ENCODE measurements around the gene PTPRM. TPM values are rescaled to one million over a fixed set of nuclear protein-coding genes. Genes with fewer than 3 reads are reported as not detected.
A peak's percentile ranks its signal among the peaks of the same experiment; 100 is the strongest.

The PTPRM gene
- total and polyA plus RNA-seq, 9 donors, result 61.7 to 91.5 (median 66.4) TPM

DNA sequence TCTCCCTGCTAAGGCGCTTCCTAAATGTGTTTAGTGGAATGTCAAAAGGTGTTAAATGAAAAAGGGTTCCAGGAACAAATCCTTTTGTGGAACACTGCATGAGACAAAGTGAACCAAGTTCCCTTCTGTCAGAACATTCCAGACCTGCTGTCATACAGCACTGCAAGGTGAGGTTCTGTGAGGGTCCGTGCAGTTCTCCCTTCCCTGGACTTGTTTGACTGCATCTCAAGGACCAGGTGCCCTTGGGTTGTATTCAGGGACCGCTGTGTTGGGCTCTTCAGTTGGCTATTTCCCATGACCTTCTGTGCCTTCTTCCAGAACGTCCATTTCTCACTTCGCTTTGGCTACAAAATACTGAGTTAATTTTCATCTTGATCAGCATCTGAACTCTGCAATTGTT lies 328.2 kb downstream of the PTPRM start:
- no peaks in the 10 kb centered on the region for H3K9me3 ChIP-seq (replicated peaks; ENCODE audit: control insufficient read depth, low read depth, low read length)
- WGBS (ENCODE audit: insufficient coverage), result 78% methylated on average over 4 of the region's 5 CpGs
- DNase-seq, result no peak
- no peak overlapping the region for H3K4me3 ChIP-seq (ENCODE audit: low read length)
- H3K27ac ChIP-seq (ENCODE audit: low read length), result no peak overlapping the region
- no peaks in the 10 kb centered on the region for H3K27me3 ChIP-seq (ENCODE audit: control insufficient read depth, insufficient read depth, low read length)
- peaks cover 4% of the 10 kb centered on the region for H3K4me1 ChIP-seq (ENCODE audit: control insufficient read depth, insufficient read depth, low read length)
- H3K36me3 ChIP-seq (ENCODE audit: control insufficient read depth, insufficient read depth, low read length), result no peaks in the 10 kb centered on the region

DNA sequence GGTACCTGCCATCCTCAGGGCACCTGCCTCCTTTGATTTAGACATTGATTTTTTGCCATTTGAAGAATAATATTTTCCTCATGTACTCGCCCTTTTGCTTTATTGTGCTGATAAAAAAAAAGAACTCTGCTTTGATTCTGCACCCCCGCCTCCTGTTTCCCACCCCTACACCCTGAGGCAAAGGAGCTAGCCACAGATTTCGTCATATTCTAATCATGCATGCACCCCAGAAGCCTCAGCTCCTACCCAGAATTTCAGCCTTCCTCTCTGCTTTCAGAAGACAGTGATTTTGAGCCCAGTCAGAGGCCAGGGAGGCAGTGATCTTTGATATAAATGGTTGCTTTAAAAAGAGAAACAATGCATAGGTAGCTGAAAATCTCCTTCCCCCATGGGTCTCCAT lies 329.0 kb downstream of the PTPRM start:
- Histone ChIP-seq H3K27ac (ENCODE audit: low read length) (no peak overlapping the region), H3K4me1 (ENCODE audit: control insufficient read depth, insufficient read depth, low read length) (peaks cover 4% of the 10 kb centered on the region), H3K36me3 (ENCODE audit: control insufficient read depth, insufficient read depth, low read length) (no peaks in the 10 kb centered on the region), H3K27me3 (ENCODE audit: control insufficient read depth, insufficient read depth, low read length) (no peaks in the 10 kb centered on the region), H3K9me3 (replicated peaks; ENCODE audit: control insufficient read depth, low read depth, low read length) (no peaks in the 10 kb centered on the region), H3K4me3 (ENCODE audit: low read length) (no peak overlapping the region)
- no peak for DNase-seq
- 93% methylated on average over 2 of the region's 3 CpGs for WGBS (ENCODE audit: insufficient coverage)

DNA sequence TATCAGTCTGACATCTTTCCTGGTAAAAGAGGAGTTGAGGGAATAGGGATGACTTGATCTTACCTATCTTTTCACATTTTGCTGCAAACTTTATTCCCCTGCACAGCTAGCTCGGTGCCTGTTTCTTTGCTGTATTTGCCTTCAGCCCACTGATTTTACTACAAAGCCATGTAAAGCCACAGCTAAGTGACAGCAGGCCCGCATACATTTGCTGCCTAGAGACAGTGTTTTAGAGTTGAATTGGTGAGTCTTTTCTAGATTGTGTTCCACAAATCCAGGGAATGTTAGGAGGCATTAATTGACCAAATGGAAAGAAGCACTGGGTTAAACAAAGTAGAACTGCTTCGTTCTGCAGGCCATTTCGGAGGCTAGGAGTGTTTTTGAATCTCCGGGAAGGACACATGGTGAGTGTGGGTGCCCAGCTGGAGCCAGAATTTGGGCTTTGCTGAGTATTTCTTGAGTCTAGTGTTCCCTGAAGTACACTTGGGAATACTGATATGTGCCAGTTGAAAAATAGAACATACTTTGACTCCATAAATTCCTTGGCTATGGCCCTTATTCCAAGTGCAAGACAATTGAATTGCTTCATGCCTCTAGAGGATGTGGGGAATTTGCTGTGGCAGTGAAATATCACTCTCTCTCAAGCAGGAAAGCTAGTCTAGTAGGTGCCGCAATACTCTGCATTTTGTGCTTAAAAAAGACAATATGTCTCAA lies 329.8 kb downstream of the PTPRM start:
- WGBS (ENCODE audit: insufficient coverage), result 63% methylated on average over 5 of the region's 6 CpGs
- peaks cover 4% of the 10 kb centered on the region for H3K4me1 ChIP-seq (ENCODE audit: control insufficient read depth, insufficient read depth, low read length)
- H3K9me3 ChIP-seq (replicated peaks; ENCODE audit: control insufficient read depth, low read depth, low read length), result no peaks in the 10 kb centered on the region
- H3K27me3 ChIP-seq (ENCODE audit: control insufficient read depth, insufficient read depth, low read length), result no peaks in the 10 kb centered on the region
- H3K4me3 ChIP-seq (ENCODE audit: low read length), result no peak overlapping the region
- no peak overlapping the region for H3K27ac ChIP-seq (ENCODE audit: low read length)
- H3K36me3 ChIP-seq (ENCODE audit: control insufficient read depth, insufficient read depth, low read length), result no peaks in the 10 kb centered on the region
- DNase-seq, result peak; percentile 20

DNA sequence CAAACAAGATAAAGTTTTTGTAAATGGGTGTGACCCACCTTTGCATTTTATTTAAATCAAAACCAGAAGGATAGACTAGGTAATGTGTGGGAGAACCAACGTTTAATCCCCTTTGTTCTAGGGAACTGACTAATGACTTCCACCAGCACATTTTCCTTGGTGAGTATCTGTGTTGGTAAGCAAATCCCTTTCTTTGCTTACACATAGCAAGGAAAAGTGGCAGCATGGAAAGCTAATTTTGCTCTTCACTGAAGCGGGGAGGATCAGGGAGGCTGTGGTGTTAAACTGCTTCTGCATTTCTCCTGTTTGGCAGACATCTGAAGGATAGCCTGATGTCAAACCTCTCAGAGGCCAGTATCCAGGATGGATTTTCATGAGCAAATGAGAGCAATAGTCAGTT lies 331.1 kb downstream of the PTPRM start:
- H3K27ac ChIP-seq (ENCODE audit: low read length), result no peak overlapping the region
- no peaks in the 10 kb centered on the region for H3K27me3 ChIP-seq (ENCODE audit: control insufficient read depth, insufficient read depth, low read length)
- no peaks in the 10 kb centered on the region for H3K36me3 ChIP-seq (ENCODE audit: control insufficient read depth, insufficient read depth, low read length)
- no peak overlapping the region for H3K4me3 ChIP-seq (ENCODE audit: low read length)
- peaks cover 4% of the 10 kb centered on the region for H3K4me1 ChIP-seq (ENCODE audit: control insufficient read depth, insufficient read depth, low read length)
- WGBS (ENCODE audit: insufficient coverage), result 67% methylated on average over 1 of the region's 2 CpGs
- no peak for DNase-seq
- H3K9me3 ChIP-seq (replicated peaks; ENCODE audit: control insufficient read depth, low read depth, low read length), result no peaks in the 10 kb centered on the region

DNA sequence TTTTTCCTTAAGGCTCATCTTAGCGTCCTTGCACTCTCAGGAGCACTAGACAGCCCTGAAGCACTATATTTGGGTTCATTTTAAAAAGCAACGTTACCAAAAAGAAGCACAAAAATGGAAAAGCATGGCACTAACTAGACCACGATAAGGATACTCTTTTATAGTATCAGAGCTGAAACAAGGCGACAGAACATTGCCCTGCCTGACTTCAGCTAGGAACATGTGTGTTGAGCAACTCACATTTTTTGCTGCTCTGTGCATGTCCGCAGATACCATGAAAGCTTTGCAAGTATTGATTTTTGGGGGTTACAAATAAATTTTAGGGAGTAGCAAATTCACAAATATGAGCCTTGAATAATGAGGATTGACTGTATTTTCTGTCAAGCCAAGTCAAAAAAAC lies 332.0 kb downstream of the PTPRM start:
- Histone ChIP-seq H3K27ac (ENCODE audit: low read length) (no peak overlapping the region), H3K9me3 (replicated peaks; ENCODE audit: control insufficient read depth, low read depth, low read length) (no peaks in the 10 kb centered on the region), H3K27me3 (ENCODE audit: control insufficient read depth, insufficient read depth, low read length) (no peaks in the 10 kb centered on the region), H3K4me3 (ENCODE audit: low read length) (no peak overlapping the region), H3K36me3 (ENCODE audit: control insufficient read depth, insufficient read depth, low read length) (no peaks in the 10 kb centered on the region), H3K4me1 (ENCODE audit: control insufficient read depth, insufficient read depth, low read length) (peaks cover 4% of the 10 kb centered on the region)
- 93% methylated on average over 5 of the region's 5 CpGs for WGBS (ENCODE audit: insufficient coverage)
- DNase-seq, result no peak

DNA sequence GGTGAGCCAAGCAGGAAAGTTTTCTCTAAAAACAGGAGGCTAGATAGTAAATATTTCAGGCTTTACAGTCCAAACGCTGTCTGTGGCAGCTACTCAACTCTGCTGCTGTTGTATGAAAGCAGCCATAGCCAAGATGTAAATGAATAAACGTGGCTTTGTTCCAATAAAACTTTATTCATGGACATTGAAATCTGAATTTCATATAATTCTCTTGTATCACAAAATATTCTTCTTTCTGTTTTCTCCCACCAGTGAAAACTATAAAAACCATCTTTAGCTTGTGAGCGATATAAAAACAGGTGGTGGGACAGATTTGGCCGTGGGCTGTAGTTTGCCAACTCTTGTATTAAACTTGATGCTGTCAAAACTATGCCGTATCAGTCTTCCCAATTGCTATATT lies 333.0 kb downstream of the PTPRM start:
- no peak overlapping the region for H3K4me3 ChIP-seq (ENCODE audit: low read length)
- no peak overlapping the region for H3K27ac ChIP-seq (ENCODE audit: low read length)
- no CpG with 5 or more reads among the region's 5 CpGs for WGBS (ENCODE audit: insufficient coverage)
- no peak for DNase-seq
- no peaks in the 10 kb centered on the region for H3K27me3 ChIP-seq (ENCODE audit: control insufficient read depth, insufficient read depth, low read length)
- H3K4me1 ChIP-seq (ENCODE audit: control insufficient read depth, insufficient read depth, low read length), result peaks cover 4% of the 10 kb centered on the region
- H3K36me3 ChIP-seq (ENCODE audit: control insufficient read depth, insufficient read depth, low read length), result no peaks in the 10 kb centered on the region
- H3K9me3 ChIP-seq (replicated peaks; ENCODE audit: control insufficient read depth, low read depth, low read length), result no peaks in the 10 kb centered on the region

DNA sequence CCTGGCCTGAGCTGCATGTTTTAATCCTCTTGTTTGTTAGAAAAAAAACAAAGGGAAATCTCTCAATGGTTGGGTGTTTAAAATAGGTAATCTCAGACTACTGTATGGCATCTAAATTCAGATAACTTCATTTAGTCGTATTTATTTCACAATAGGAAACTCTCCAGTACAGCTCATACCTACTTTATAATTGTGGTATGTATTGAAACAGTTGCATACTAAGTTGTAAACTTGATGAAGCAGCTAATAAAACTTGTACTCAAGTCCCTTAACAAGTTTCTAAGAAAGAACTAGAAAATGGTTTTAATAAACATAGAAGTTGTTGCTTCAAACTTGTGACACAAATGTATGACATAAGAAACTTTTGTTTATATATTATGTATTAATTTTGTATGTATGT lies 334.5 kb downstream of the PTPRM start:
- DNase-seq, result no peak
- WGBS (ENCODE audit: insufficient coverage), result no CpG with 5 or more reads among the region's 1 CpG
- Histone ChIP-seq H3K9me3 (replicated peaks; ENCODE audit: control insufficient read depth, low read depth, low read length) (no peaks in the 10 kb centered on the region), H3K36me3 (ENCODE audit: control insufficient read depth, insufficient read depth, low read length) (no peaks in the 10 kb centered on the region), H3K27ac (ENCODE audit: low read length) (no peak overlapping the region), H3K4me3 (ENCODE audit: low read length) (no peak overlapping the region), H3K4me1 (ENCODE audit: control insufficient read depth, insufficient read depth, low read length) (peaks cover 4% of the 10 kb centered on the region), H3K27me3 (ENCODE audit: control insufficient read depth, insufficient read depth, low read length) (no peaks in the 10 kb centered on the region)

DNA sequence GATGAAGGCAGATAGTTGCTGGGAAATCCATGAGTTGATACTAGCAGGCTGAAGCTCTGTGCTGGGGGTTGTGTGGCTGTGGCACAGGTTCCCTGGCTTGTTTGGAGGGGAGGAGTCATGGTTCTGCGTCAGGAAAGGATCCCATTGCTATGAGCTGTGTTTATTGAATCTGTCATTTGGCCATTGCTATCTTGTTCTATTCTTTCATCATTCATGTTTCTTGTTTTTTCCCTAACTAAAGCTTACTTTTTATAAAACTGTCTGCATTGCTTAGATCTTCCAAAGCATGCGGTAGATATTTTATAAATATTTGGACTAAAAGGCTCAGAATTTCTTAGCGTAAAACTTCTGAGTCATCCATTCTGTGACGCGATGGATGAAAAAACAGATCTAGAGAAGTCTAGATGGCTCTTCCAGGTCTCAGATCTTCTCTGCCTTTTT lies 335.3 kb downstream of the PTPRM start:
- no peaks in the 10 kb centered on the region for H3K36me3 ChIP-seq (ENCODE audit: control insufficient read depth, insufficient read depth, low read length)
- H3K9me3 ChIP-seq (replicated peaks; ENCODE audit: control insufficient read depth, low read depth, low read length), result no peaks in the 10 kb centered on the region
- DNase-seq, result no peak
- no peak overlapping the region for H3K27ac ChIP-seq (ENCODE audit: low read length)
- H3K27me3 ChIP-seq (ENCODE audit: control insufficient read depth, insufficient read depth, low read length), result no peaks in the 10 kb centered on the region
- H3K4me3 ChIP-seq (ENCODE audit: low read length), result no peak overlapping the region
- H3K4me1 ChIP-seq (ENCODE audit: control insufficient read depth, insufficient read depth, low read length), result no peaks in the 10 kb centered on the region
- no CpG with 5 or more reads among the region's 5 CpGs for WGBS (ENCODE audit: insufficient coverage)

DNA sequence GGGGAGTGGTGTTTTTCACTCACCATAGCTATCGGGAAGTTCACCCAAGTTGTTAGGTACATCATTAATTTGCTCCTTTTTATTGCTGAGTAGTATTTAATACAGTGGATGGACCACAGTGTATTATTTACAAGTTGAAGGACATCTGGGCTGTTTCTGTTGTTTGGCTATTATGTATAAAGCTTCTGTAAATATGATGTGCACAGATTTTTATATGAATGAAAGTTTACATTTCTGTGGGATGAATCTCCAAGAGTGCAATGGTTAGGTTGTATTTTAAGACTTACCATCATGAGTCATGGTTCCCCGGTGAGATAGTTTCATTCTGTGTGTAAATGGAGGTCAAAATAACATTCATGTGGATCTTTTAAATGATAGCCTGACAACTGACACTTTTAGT lies 337.4 kb downstream of the PTPRM start:
- no peak overlapping the region for H3K4me3 ChIP-seq (ENCODE audit: low read length)
- no peaks in the 10 kb centered on the region for H3K36me3 ChIP-seq (ENCODE audit: control insufficient read depth, insufficient read depth, low read length)
- H3K9me3 ChIP-seq (replicated peaks; ENCODE audit: control insufficient read depth, low read depth, low read length), result no peaks in the 10 kb centered on the region
- H3K4me1 ChIP-seq (ENCODE audit: control insufficient read depth, insufficient read depth, low read length), result no peaks in the 10 kb centered on the region
- H3K27ac ChIP-seq (ENCODE audit: low read length), result no peak overlapping the region
- DNase-seq, result no peak
- WGBS (ENCODE audit: insufficient coverage), result 100% methylated on average over 1 of the region's 2 CpGs
- H3K27me3 ChIP-seq (ENCODE audit: control insufficient read depth, insufficient read depth, low read length), result no peaks in the 10 kb centered on the region

DNA sequence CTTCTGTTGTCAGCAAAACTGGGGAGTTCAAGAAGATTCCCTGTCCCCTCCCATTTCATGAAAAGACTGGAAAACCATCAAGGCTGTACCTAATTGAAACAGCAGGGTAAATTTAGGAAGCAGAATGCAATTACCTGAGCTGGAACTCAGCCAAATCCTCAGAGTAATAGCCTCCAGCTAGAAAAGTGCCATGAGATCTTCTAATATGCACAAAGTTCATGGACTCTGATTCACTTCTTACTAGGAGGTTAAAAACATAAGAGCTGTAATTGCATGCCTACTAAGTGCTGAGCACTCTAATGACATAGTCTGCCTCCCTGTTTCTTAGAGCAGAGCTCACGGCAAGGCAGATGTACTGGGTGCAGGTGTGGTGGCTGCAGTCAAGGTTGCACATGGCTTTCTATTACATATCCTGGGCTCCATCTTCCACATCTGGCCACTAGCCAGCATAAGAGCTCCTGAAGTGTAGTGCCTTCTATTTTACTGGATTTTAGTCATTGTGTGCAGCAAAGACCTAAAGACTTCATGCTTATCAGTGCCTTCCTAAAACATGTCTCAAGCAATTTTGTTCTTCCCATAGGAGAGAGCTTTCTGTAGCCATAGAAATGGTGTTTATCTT lies 341.7 kb downstream of the PTPRM start:
- no peaks in the 10 kb centered on the region for H3K36me3 ChIP-seq (ENCODE audit: control insufficient read depth, insufficient read depth, low read length)
- no peaks in the 10 kb centered on the region for H3K9me3 ChIP-seq (replicated peaks; ENCODE audit: control insufficient read depth, low read depth, low read length)
- H3K27me3 ChIP-seq (ENCODE audit: control insufficient read depth, insufficient read depth, low read length), result no peaks in the 10 kb centered on the region
- no peak overlapping the region for H3K4me3 ChIP-seq (ENCODE audit: low read length)
- no peaks in the 10 kb centered on the region for H3K4me1 ChIP-seq (ENCODE audit: control insufficient read depth, insufficient read depth, low read length)
- no peak overlapping the region for H3K27ac ChIP-seq (ENCODE audit: low read length)
- DNase-seq, result no peak
- no CpG with 5 or more reads among the region's 1 CpG for WGBS (ENCODE audit: insufficient coverage)

Measured in muscle of leg (tissue), 11 donors.